ENCODE data around the gene RFPL1.

DNA sequence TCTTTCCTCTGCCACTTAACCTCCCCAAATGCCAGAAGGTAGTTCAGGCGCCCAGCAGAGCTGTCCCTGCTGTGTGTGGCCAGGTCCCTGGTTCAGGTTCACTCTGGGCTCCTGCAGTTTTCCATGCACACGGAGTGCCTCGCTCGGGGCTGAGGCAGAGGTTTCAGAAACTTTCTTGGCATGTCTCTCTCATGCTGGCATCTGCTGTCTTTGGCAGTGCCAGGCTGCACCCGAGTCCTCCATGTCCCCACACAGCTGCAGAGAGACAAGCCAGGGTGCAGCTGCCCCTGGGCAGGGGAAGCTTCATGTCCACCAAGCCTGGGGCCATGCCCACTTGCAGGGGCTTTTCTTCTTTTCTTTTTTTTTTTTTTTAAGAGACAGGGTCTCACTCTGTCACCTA, 34.6 kb downstream of the RFPL1 start:
- no peak for TF ChIP-seq EZH2phosphoT487 (conservative IDR thresholded peaks at IDR 0.05; ENCODE audit: low read length)
- TF ChIP-seq, protein P1, sequence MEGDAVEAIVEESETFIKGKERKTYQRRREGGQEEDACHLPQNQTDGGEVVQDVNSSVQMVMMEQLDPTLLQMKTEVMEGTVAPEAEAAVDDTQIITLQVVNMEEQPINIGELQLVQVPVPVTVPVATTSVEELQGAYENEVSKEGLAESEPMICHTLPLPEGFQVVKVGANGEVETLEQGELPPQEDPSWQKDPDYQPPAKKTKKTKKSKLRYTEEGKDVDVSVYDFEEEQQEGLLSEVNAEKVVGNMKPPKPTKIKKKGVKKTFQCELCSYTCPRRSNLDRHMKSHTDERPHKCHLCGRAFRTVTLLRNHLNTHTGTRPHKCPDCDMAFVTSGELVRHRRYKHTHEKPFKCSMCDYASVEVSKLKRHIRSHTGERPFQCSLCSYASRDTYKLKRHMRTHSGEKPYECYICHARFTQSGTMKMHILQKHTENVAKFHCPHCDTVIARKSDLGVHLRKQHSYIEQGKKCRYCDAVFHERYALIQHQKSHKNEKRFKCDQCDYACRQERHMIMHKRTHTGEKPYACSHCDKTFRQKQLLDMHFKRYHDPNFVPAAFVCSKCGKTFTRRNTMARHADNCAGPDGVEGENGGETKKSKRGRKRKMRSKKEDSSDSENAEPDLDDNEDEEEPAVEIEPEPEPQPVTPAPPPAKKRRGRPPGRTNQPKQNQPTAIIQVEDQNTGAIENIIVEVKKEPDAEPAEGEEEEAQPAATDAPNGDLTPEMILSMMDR (IDR thresholded peaks at IDR 0.05; ENCODE audit: insufficient read depth, low read length, poor library complexity, severe bottlenecking), result no peak
